ENCODE measurements around the gene ESF1.

The ESF1 gene

DNA sequence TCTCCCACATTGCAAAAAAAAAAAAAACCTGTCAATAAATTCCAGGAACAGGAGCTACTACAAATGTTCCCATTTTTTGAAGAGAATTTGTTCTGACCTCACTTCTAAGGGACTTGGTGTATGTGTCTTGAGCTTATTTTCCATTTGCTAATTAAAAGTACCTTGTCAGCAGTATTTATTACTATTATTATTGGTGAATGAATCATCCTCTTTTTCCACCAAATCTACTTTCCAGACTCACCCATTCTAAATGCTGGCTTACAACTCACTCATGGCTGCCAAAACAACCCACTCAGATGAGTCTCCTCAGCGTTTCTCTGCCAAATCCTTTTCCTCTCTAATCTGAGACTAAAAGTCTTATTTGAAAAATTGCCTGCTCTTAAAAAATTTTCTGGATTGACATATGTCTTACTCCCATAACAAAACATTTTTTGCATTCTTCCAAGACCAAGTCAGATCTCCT, 112.8 kb downstream of the ESF1 start:
- no peak for DNase-seq

DNA sequence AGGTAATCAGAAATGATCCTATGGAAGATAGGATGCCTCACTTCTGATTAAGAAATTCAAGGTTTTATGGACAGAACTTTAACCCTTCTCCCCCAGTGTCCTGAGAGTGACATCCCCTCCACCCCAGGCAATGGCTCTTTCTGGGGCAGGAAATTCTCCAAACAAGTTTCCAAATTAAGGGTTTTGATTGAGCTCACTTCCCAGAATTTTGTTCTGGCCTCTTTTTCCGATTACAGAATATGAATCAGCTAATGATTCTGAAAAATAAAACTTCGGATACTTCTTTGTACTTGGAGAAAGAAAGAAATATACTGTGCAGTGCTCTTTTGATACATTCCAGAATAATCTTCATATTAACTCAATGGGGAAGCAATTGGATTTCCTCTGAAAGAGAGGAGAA, 113.2 kb downstream of the ESF1 start:
- no peak for DNase-seq

DNA sequence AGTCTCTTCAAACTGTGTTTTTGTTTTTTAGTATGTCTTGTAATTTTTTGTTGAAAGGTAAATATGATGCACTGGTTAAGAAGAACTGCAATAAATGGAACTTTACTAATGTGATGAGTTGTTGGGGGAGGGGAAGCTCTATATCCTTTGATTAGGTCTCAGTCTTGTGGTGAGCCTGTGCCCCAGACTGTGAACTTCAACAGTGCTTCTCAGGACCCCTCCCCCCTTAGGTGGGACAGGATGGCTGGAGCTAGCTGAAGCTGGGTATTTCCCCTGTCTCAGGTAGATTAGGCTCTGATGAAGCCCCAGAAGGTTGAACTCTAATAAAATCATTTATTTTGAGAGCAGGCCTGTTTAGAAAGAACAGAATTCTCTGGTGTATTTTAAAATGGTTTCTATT, 114.6 kb downstream of the ESF1 start:
- DNase-seq = no peak

DNA sequence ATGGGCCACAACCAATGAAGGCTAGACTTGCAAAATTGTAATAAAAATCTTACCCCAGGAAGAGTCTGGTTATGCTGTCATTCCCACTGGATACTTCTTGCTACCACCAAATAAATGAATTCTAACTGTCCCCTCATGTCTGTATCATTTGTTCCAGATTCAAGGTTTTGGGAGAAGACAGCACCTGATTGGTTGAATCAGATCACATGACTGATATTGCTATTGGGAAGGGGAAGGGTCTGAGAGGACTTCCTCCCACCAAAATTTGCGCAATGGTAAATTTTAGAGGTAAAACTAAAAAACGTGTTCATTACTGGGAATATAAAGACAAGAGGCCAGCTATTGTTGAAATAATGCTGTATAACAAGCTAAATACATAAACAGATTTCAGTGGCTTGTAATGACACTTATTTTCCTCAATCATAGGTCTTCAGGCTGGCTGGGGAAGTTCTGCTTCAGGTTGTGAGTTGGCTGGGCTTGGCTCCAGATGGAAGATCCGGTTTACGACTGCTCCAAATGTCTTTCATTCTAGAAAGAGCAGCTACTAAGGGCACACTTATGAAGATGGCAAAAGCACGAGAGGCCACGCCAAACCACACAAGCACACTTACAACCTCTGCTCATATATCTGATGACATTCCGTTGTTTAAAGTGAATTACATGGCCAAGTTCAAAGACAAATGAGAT, 118.9 kb downstream of the ESF1 start:
- DNase-seq = no peak

Measured in NCI-H187 treated with DMSO at 0.1 percent for 48 hours (cell line).